GM18861 (cell line): ENCODE results near the gene CDKN2B.
"Not testable (repeated sequence)": the region's sequence is repeated elsewhere in the genome, so short reads cannot be mapped to it uniquely, and the experiment has no call there.

Experiments used
- ATAC-seq: cut with Tn5 transposase; IDR thresholded peaks from one replicate; pipeline ENCODE4 v1.9.1; 2021; ENCODE audit not compliant: unreplicated experiment

The CDKN2B gene, protein sequence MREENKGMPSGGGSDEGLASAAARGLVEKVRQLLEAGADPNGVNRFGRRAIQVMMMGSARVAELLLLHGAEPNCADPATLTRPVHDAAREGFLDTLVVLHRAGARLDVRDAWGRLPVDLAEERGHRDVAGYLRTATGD

DNA sequence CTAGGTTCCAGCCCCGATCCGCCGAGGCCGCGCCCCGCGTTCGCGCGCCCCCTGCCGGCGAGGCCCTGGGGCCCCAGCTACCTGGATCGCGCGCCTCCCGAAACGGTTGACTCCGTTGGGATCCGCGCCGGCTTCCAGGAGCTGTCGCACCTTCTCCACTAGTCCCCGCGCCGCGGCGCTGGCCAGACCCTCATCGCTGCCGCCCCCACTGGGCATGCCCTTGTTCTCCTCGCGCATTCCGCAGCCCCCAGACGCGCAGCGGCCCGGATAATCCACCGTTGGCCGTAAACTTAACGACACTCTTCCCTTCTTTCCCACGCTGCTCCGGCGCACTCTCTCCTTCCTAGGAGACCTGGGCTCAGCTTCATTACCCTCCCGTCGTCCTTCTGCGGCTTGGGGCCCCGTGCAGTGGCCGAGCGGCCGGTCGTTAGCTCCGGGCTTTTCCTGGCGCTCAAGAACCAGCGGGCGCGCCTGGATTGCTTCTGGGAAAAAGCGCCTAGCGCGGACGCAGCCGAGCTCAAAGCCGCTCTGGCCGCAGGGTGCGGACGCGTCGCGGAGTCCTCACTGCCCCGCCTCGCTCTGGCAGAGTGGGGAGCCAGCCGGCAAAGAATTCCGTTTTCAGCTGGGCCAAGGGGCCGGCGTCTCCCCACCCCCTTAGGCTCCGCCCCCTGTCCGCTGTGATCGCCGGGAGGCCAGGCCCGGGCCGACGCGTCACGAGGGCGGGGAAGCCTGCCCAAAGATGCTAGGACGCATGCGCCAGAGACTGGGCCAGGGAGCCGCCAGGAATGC is at the start of gene CDKN2B:
CDKN2B (minus strand) TSS at position 589 of the 789 bp plus-strand sequence; CDS start at position 237, 352 bp downstream.
- ATAC-seq, result peak; percentile 61

DNA sequence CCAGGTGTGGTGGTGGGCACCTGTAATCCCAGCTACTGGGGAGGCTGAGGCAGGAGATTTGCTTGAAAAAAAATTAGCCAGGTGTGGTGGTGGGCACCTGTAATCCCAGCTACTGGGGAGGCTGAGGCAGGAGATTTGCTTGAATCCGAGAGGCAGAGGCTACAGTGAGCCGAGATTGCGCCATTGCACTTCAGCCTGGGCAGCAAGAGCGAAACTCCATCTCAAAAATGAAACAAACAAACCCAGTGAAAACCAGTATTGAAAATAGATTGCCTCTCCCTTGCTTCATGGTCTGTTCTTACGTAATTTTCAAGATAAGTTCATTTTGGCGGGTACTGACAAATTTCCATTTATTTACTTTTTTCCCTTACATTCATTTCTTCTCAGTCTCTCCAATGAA is 48.9 kb upstream of the CDKN2B start:
- not testable (repeated sequence) for ATAC-seq

DNA sequence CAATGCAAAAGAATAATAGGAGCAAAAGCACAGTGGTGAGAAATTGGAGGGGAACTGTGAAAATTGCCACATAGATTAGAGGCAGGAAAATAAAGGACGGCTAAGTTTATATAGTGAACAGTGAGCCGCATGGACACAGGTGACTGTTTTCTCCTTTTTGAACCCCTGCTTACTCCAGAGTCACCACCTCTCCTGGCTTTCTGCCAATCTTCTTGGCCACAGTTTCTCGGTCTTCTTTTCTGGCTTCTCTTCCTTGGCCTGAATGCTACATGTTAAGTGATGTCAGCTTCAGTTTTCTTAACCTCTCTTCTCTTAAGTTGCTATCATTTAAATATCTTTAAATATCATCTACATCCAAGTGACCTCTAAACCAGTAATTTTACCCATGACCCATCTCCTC is 47.3 kb upstream of the CDKN2B start:
- ATAC-seq, result no peak

DNA sequence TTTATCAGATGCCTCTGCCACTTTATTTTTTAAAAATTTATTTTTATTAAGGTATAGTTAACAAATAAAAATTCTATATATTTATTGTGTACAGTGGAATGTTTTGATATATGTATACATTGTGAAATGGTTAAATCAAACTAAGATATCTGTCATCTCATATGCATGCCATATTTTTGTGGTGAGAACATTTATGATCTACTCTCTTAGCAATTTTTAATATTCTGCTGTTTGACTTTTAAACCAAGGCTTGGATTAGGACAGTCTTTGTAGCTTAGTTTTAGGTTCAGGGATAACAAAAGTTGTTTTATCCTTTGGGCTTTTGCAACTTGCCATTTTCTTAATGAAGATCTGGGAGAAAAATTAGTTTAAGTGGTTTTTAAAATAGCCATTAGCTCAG is 46.0 kb upstream of the CDKN2B start:
- ATAC-seq, result no peak

DNA sequence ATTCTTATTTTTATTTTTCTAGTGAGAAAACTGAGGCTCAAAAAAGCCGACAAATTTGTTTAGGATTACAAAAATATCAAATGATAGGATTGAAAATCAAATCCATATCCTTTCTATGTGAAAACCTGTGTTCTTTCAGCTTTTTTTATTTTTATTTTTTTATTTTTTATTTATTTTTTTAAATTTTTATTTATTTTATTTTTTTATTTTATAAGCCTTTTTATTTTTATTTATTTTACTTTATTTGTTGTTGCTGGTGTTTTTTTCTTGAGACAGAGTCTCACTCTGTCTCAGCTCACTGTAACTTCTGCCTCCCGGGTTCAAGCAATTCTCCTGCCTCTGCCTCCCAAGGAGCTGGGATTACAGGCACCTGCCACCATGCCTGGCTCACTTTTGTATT is 45.4 kb upstream of the CDKN2B start:
- ATAC-seq, result no peak

- ATAC-seq, result no peak
Measured at GRCh38 chr9:22054076-22054475, 45.0 kb upstream of the CDKN2B start.

- ATAC-seq, result no peak
Measured at GRCh38 chr9:22053178-22053577, 44.1 kb upstream of the CDKN2B start.

- no peak for ATAC-seq
Measured at GRCh38 chr9:22052376-22052945, 43.4 kb upstream of the CDKN2B start.

- peak; percentile 79 for ATAC-seq
Measured at GRCh38 chr9:22050924-22051323, 41.8 kb upstream of the CDKN2B start.

DNA sequence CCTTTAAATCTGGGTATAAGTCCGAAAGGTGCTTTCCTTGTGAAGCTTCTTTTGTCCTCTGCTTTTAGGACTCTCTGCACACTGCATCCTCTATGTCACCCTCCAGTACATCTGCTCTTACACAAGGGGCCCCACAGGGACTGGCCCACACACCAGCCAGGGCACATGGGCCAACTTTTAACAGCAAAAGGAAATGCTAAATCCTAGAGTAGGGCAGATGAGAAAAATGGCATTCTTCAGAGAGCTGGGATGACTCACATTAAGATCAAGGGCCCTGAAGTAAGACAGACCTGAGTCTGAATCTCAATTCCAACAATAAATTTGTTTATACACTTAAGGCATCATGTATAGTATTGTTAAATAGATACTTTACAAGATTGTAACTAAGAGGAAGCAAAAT is 40.3 kb upstream of the CDKN2B start:
- ATAC-seq, result no peak

- ATAC-seq, result no peak
Measured at GRCh38 chr9:22047596-22047995, 38.5 kb upstream of the CDKN2B start.

DNA sequence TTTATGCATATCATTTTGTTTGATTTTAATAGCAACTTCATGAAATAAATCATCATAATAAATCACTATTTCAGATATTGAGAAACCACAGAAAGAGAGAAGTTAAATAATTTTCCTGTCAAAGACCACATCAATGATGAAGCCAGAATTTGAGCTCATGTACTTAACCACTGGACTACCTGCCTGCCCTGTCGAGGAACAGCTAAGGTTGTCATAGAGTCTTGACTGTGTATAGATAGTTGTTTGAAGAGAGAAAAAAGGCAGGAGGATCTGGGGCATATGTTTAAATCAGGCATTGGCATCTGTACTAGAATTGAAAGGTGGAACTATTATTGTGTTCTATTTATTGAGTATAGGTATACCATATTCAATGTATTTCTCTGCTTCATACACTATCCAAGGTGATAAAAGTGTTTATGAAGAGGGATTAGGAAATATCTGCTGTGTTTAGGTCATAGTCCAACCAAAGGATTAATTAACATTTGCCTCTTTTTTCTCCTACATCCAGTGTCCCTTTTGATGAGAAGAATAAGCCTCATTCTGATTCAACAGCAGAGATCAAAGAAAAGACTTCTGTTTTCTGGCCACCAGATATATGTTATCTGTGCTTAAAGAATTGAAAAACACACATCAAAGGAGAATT is 37.3 kb upstream of the CDKN2B start:
- ATAC-seq, result no peak

- ATAC-seq, result no peak
Measured at GRCh38 chr9:22045423-22045822, 36.3 kb upstream of the CDKN2B start.

- ATAC-seq, result no peak
Measured at GRCh38 chr9:22044583-22044982, 35.5 kb upstream of the CDKN2B start.

GRCh38 chr9:22043928-22044327 is 34.8 kb upstream of the CDKN2B start:
- ATAC-seq, result no peak

- ATAC-seq, result no peak
Measured at GRCh38 chr9:22041775-22042174, 32.7 kb upstream of the CDKN2B start.

DNA sequence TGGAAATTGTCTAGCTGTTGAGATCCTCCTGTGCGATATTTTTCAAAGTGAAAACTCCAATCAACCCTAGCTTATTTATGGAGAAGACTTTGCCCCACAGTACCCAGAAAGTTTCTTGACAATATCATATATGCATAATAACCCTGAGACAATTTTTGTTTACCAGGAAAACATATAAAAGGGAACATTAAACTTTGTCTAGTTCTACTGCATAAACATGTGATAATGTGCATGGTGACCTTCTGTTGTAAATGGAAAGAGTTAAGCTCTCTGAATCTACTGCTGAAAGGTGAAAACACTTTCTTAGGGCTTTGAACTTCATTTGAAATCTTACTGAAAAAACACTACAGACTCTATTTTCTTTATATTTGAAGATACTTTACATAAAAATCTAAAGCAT is 32.2 kb upstream of the CDKN2B start:
- no peak for ATAC-seq

DNA sequence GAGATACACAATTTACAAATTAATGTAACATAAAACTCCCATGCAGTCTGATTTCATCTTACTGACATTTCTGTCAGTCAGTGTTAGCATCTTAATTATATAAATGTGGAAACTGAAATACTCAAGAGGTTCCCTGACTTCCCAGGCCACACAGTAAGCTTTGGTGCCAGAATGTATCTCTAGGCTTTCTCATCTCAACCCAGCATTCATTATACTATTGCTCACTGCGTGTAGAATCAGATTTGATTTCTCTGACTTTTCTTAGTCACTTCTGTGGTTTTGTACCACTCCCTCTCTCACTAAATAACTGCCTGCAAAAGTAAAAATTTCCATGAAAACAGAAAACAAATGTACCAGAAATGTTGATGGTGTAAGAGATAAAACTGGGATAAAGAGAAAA is 31.7 kb upstream of the CDKN2B start:
- ATAC-seq, result no peak

- no peak for ATAC-seq
Measured at GRCh38 chr9:22039258-22039657, 30.2 kb upstream of the CDKN2B start.

DNA sequence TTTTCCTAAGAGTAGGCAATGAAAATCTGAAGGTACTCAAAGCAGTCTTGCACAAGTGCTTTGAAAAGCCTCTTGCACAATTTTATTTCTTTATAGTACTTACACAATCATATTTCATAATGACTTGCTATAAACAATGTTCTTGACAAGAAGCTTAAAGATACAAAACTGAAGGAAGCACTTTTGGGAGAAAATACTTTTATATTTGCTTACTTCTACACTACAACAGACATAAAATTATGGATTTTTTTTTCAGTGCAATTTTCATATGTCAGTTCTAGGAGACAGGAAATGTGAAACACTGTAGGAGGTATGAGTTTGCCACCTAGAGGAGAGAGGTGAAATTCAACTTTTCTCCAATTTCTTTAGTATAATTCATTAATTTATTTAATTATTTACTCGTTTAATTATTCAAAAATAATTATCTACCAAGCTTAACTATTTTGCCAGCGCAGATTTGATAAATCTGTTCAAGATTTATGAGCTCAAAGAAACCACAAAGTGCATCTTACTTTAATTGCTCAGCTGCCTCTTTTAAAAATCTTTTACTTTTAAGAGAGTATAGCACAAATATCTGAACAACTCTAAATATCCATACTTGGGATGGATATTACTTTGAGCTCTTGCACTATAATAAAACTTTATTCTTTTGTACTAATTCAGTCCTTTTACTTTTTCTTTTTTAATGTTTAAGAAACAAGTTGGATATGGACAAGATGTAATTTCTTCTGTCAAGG is 29.0 kb upstream of the CDKN2B start:
- ATAC-seq, result peak; percentile 73
